Measurements from ENCODE around the gene MORC3. TPM values are rescaled to one million over a fixed set of nuclear protein-coding genes. Genes with fewer than 3 reads are reported as not detected.
A peak's percentile ranks its signal among the peaks of the same experiment; 100 is the strongest.
"Not testable (repeated sequence)": the region's sequence is repeated elsewhere in the genome, so short reads cannot be mapped to it uniquely, and the experiment has no call there.

The MORC3 gene
- total RNA-seq, 1 donor, result 117 TPM

GRCh38 chr21:36316872-36317484, 3.0 kb upstream of the MORC3 start:
- Histone ChIP-seq H3K4me1 (ENCODE audit: insufficient read depth, low read length) (peaks cover 21% of the 10 kb centered on the region), H3K27me3 (ENCODE audit: insufficient read depth, low read length) (no peaks in the 10 kb centered on the region)

GRCh38 chr21:36319406-36319766, 611 bp upstream of the MORC3 start:
- not testable (repeated sequence) for H3K27me3 ChIP-seq (ENCODE audit: insufficient read depth, low read length); H3K9me3 ChIP-seq (ENCODE audit: low read depth, low read length)
- Histone ChIP-seq H3K4me1 (ENCODE audit: insufficient read depth, low read length) (peaks cover 43% of the 10 kb centered on the region), H3K4me3 (ENCODE audit: low read length) (peak overlapping the region; percentile 94)

More at GRCh38 chr21:36316872-36317484, 3.0 kb upstream of the MORC3 start:
- no peaks in the 10 kb centered on the region for H3K9me3 ChIP-seq (ENCODE audit: low read depth, low read length)
- H3K4me3 ChIP-seq (ENCODE audit: low read length), result no peak overlapping the region

GRCh38 chr21:36320421-36321324, 676 bp downstream of the MORC3 start:
- Histone ChIP-seq H3K9me3 (ENCODE audit: low read depth, low read length) (no peaks in the 10 kb centered on the region), H3K27me3 (ENCODE audit: insufficient read depth, low read length) (no peaks in the 10 kb centered on the region), H3K4me1 (ENCODE audit: insufficient read depth, low read length) (peaks cover 51% of the 10 kb centered on the region), H3K4me3 (ENCODE audit: low read length) (peak overlapping the region; percentile 94)

DNA sequence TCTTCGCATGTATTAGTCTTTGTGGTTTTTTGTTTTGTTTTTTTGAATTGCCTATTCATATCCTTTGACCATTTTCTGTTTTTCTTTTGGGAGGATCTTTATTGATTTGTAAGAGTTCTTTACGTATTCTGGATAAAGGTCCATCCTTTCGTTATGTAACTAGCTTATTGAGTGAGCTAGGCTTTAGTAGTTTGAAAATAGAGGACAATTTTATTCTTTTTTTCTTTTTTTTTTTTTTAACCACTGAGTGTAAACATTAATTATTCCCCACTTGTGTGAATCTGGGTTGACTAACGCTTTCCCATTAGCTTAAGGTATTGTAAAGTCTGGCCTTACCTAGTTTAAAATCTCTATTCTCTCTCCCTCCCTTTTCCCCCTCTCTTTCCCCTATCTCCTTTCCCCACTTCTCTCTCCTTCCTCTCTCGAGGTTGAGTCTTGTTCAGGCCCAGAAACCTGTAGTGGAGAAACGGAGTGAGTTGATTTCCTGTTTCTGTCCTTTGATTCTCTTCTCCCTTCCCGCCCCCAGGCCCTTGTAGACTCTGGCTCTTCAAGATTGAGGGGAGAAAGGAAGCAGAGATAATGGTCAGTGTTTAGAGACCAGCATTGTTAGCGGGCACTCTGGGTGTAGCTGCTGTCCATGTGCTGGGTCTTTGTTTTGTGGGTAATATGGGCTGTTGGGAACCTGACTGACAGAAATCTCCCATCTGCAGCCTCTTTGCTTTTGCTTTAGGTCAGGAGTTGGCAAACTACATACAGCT, 1.5 kb downstream of the MORC3 start:
- Histone ChIP-seq H3K27me3 (ENCODE audit: insufficient read depth, low read length) (no peaks in the 10 kb centered on the region), H3K4me1 (ENCODE audit: insufficient read depth, low read length) (peaks cover 51% of the 10 kb centered on the region), H3K9me3 (ENCODE audit: low read depth, low read length) (no peaks in the 10 kb centered on the region), H3K4me3 (ENCODE audit: low read length) (peak overlapping the region; percentile 94)

- no peaks in the 10 kb centered on the region for H3K9me3 ChIP-seq (ENCODE audit: low read depth, low read length)
- no peaks in the 10 kb centered on the region for H3K27me3 ChIP-seq (ENCODE audit: insufficient read depth, low read length)
- H3K4me3 ChIP-seq (ENCODE audit: low read length), result peak overlapping the region; percentile 94
- peaks cover 51% of the 10 kb centered on the region for H3K4me1 ChIP-seq (ENCODE audit: insufficient read depth, low read length)
Observed at GRCh38 chr21:36322083-36322424, 2.1 kb downstream of the MORC3 start.

GRCh38 chr21:36323032-36323431, 3.0 kb downstream of the MORC3 start:
- no peak overlapping the region for H3K4me3 ChIP-seq (ENCODE audit: low read length)
- no peaks in the 10 kb centered on the region for H3K9me3 ChIP-seq (ENCODE audit: low read depth, low read length)
- no peaks in the 10 kb centered on the region for H3K27me3 ChIP-seq (ENCODE audit: insufficient read depth, low read length)
- H3K4me1 ChIP-seq (ENCODE audit: insufficient read depth, low read length), result peaks cover 51% of the 10 kb centered on the region

DNA sequence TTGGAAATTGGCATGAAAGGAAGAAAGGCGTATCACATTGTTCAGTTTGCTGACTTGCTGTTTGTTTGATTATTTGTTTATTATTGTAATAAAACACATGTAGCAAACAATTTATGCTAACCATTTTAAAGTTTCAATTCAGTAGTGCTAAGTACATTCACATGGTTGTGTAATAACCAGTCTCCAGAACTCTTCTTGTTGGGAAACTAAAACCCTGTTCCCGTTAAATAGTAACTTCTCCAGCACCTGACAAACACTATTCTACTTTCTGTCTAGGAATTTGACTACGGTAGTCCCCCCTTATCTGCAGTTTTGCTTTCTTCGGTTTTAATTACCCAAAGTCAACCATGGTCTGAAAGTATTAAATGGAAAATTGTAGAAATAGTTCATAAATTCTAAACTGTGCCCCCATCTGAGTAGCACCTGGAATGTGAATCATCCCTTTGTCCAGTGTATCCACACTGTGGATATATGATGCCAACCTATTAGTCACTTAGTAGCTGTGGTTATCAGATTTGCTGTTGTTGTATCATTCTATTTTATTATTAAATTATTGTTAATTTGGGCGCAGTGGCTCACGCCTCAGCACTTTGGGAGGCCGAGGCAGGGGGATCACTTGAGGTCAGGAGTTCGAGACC, 5.5 kb downstream of the MORC3 start:
- H3K9me3 ChIP-seq (ENCODE audit: low read depth, low read length), result no peaks in the 10 kb centered on the region
- H3K4me1 ChIP-seq (ENCODE audit: insufficient read depth, low read length), result peaks cover 65% of the 10 kb centered on the region
- H3K27me3 ChIP-seq (ENCODE audit: insufficient read depth, low read length), result no peaks in the 10 kb centered on the region
- no peak overlapping the region for H3K4me3 ChIP-seq (ENCODE audit: low read length)

GRCh38 chr21:36330904-36331303, 10.9 kb downstream of the MORC3 start:
- Histone ChIP-seq H3K4me1 (ENCODE audit: insufficient read depth, low read length) (peaks cover 30% of the 10 kb centered on the region), H3K27me3 (ENCODE audit: insufficient read depth, low read length) (no peaks in the 10 kb centered on the region), H3K9me3 (ENCODE audit: low read depth, low read length) (no peaks in the 10 kb centered on the region), H3K4me3 (ENCODE audit: low read length) (no peak overlapping the region)

DNA sequence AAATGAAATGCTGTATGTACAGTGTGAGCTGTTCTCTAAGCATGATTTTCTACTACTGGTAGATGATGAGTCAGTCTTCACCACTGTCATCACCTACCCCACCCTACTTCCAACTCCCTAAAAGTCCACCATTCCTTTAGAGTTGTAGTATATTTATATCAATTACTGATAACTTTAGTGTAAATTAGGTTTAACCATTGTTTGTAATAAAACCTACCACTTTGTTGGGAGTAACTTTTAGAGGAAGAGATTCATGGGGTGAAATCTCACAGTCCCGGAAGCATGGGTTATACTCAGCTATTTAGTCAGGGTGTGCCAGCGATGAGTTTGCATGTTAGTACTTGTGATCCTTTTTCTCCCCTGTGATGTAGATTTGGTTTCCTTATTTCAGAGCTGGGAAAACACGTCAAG, 17.1 kb downstream of the MORC3 start:
- no peaks in the 10 kb centered on the region for H3K9me3 ChIP-seq (ENCODE audit: low read depth, low read length)
- no peaks in the 10 kb centered on the region for H3K4me1 ChIP-seq (ENCODE audit: insufficient read depth, low read length)
- H3K27me3 ChIP-seq (ENCODE audit: insufficient read depth, low read length), result no peaks in the 10 kb centered on the region

GRCh38 chr21:36338975-36339374, 19.0 kb downstream of the MORC3 start:
- Histone ChIP-seq H3K27me3 (ENCODE audit: insufficient read depth, low read length) (no peaks in the 10 kb centered on the region), H3K4me1 (ENCODE audit: insufficient read depth, low read length) (no peaks in the 10 kb centered on the region), H3K4me3 (ENCODE audit: low read length) (no peak overlapping the region), H3K9me3 (ENCODE audit: low read depth, low read length) (no peaks in the 10 kb centered on the region)

More for the DNA sequence above, 17.1 kb downstream of the MORC3 start:
- H3K4me3 ChIP-seq (ENCODE audit: low read length), result no peak overlapping the region

DNA sequence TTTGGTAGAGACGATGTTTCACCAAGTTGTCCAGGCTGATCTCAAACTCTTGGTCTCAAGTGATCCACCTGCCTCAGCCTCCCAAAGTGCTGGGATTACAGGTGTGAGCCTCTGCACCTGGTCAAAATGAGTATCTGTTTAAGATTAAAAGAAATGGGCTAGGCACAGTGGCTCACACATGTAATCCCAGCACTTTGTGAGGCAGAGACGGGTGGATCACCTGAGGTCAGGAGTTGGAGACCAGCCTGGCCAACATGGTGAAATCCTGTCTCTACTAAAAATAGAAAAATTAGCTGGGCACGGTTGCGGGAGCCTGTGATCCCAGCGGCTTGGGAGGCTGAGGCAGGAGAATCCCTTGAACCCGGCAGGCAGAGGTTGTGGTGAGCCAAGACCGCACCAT, 22.6 kb downstream of the MORC3 start:
- not testable (repeated sequence) for H3K9me3 ChIP-seq (ENCODE audit: low read depth, low read length); H3K27me3 ChIP-seq (ENCODE audit: insufficient read depth, low read length); H3K4me1 ChIP-seq (ENCODE audit: insufficient read depth, low read length); H3K4me3 ChIP-seq (ENCODE audit: low read length)

DNA sequence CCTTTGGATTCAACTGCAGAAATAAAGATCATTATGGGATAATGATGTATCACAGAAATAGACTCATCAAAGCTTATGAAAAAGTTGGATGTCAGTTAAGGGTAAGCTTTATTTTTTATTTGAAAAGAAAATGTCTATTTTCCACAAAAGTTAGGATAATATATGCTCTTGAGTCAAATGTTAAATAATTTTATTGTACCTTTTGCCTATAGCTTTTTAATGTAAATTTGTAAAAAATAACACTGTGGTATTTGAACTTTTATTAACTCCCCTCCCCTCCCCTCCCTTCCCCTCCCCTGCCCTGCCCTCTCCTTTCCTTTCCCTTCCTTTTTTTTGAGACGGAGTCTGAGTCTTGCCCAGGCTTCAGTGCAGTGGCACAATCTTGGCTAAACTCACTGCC, 24.9 kb downstream of the MORC3 start:
- Histone ChIP-seq H3K27me3 (ENCODE audit: insufficient read depth, low read length) (no peaks in the 10 kb centered on the region), H3K9me3 (ENCODE audit: low read depth, low read length) (no peaks in the 10 kb centered on the region), H3K4me3 (ENCODE audit: low read length) (no peak overlapping the region), H3K4me1 (ENCODE audit: insufficient read depth, low read length) (no peaks in the 10 kb centered on the region)

DNA sequence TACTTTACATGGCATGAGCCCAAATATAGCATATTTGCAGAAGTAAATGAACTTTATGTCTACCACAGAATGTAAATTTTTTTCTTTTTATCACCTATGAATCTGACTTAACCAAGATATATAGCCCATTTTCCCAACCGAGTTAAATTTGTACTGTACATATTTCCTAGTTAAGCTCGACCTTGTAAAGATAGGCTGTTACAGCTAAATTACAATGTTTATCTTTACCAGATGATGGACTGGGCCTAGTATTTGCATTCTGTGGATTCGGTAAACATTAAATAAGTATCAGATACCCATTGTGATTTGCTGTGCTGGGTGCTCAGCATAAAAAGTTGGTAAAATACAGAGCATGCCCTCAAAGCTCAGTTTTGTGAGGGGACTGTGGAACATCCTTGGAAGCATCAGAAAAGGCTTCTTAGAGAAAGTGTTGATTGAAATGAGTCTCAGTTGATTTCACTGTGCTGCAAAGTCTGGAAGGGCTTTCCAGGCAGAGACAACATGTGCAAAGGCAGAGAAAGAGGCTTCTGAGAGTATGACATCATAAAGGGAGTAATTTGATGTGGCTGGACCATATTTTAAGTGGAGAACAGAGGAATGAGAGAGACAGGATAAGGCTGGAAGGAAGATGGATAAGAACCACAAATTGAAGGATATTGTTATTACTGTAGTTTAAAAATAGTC, 27.4 kb downstream of the MORC3 start:
- Histone ChIP-seq H3K4me1 (ENCODE audit: insufficient read depth, low read length) (no peaks in the 10 kb centered on the region), H3K9me3 (ENCODE audit: low read depth, low read length) (no peaks in the 10 kb centered on the region), H3K4me3 (ENCODE audit: low read length) (no peak overlapping the region), H3K27me3 (ENCODE audit: insufficient read depth, low read length) (no peaks in the 10 kb centered on the region)

DNA sequence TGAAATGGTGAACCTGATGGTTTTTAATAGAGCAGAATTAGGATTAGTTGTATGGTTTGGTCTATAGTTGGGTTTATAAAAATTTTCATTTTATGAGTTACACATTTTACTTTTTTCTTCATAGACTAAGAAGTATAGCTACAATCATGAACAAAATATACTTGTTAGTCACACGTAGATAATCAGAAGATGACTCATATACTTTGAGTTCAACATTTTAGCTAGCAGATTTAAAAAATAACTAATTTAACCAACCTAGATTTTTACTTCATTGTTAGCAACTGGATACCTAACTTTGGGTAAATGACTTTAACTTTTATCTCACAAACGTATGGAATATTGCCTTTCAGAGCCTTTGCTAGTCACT, 27.9 kb downstream of the MORC3 start:
- Histone ChIP-seq H3K4me1 (ENCODE audit: insufficient read depth, low read length) (no peaks in the 10 kb centered on the region), H3K4me3 (ENCODE audit: low read length) (no peak overlapping the region), H3K9me3 (ENCODE audit: low read depth, low read length) (no peaks in the 10 kb centered on the region), H3K27me3 (ENCODE audit: insufficient read depth, low read length) (no peaks in the 10 kb centered on the region)
